T follicular helper cell (primary cell): ENCODE results near the gene AMOT.

ENCODE experiments used
- DNase-seq: peaks from one replicate; pipeline ENCODE4 v3.0.0-alpha.2; 2020; ENCODE audit warnings: low read depth

The AMOT gene

GRCh38 chrX:112802541-112802940 is 38.1 kb downstream of the AMOT start:
- no peak for DNase-seq

- no peak for DNase-seq
These were observed 39.5 kb downstream of the AMOT start for GRCh38 chrX:112800971-112801775.

- no peak for DNase-seq
These were observed 41.2 kb downstream of the AMOT start for GRCh38 chrX:112799425-112799824.

- no peak for DNase-seq
These were observed 41.9 kb downstream of the AMOT start for GRCh38 chrX:112798736-112799135.

- DNase-seq, result no peak
These were observed 50.7 kb downstream of the AMOT start for GRCh38 chrX:112789931-112790330.

GRCh38 chrX:112786076-112786475 is 54.6 kb downstream of the AMOT start:
- no peak for DNase-seq

- DNase-seq, result no peak
These were observed 55.3 kb downstream of the AMOT start for GRCh38 chrX:112785344-112785743.

GRCh38 chrX:112784692-112785091 is 55.9 kb downstream of the AMOT start:
- DNase-seq, result no peak

GRCh38 chrX:112779139-112779538 is 61.5 kb downstream of the AMOT start:
- no peak for DNase-seq

- DNase-seq, result no peak
These were observed 65.9 kb downstream of the AMOT start for GRCh38 chrX:112774651-112775293.

GRCh38 chrX:112774142-112774541 is 66.5 kb downstream of the AMOT start:
- DNase-seq, result no peak

- no peak for DNase-seq
These were observed 71.6 kb downstream of the AMOT start for GRCh38 chrX:112769034-112769433.

- DNase-seq, result no peak
These were observed 72.1 kb downstream of the AMOT start for GRCh38 chrX:112768563-112768962.

- no peak for DNase-seq
These were observed 73.9 kb downstream of the AMOT start for GRCh38 chrX:112766774-112767173.

GRCh38 chrX:112761242-112762207 is 79.1 kb downstream of the AMOT start:
- no peak for DNase-seq

GRCh38 chrX:112760697-112761096 is 79.9 kb downstream of the AMOT start:
- no peak for DNase-seq

GRCh38 chrX:112759966-112760365 is 80.7 kb downstream of the AMOT start:
- DNase-seq, result no peak

- no peak for DNase-seq
These were observed 81.1 kb downstream of the AMOT start for GRCh38 chrX:112759512-112759911.

GRCh38 chrX:112757946-112758345 is 82.7 kb downstream of the AMOT start:
- DNase-seq, result no peak

GRCh38 chrX:112753116-112753515 is 87.5 kb downstream of the AMOT start:
- no peak for DNase-seq

GRCh38 chrX:112751076-112751475 is 89.6 kb downstream of the AMOT start:
- no peak for DNase-seq

- DNase-seq, result no peak
These were observed 93.6 kb downstream of the AMOT start for GRCh38 chrX:112746812-112747595.
